ENCODE data around the gene FAM227B. TPM values are rescaled to one million over a fixed set of nuclear protein-coding genes. Genes with fewer than 3 reads are reported as not detected.

FAM227B gene
- total RNA-seq, 1 experiment from 2014 or later, result 2.3 TPM

DNA sequence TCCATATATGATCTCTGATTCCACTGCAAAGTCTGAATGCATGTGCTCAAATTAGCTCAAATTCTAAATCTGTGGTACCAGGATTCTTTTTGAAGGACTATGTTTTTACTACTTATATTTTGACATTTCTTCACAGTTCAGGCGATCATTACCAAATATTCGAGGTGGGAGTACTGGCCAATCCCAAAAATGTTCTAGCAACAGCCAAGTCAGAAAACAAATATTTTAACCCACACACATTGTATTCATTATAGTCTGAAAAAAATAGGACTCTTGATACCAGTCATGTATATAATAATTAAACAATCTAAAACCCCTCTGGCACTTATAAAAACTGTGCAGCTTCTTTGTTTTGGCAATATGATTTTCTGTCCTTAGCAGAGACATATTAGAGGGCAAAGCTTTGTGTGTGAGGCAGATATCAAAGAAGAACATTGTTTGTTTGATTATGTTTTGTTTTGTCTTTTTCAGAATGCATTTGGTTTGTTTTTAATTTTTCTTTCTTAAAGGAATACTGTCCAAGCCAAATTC lies 160.1 kb downstream of the FAM227B start:
- CTCF ChIA-PET, result interaction anchor here (1.0 kb wide), 1 partner anchor 685 kb away, joined by 4 read pairs; no protein-coding TSS in a partner anchor
- no peak overlapping the region for H3K4me3 ChIP-seq (ENCODE audit: low read depth, low read length)
- Mint-ChIP-seq H3K9me3 (ENCODE audit: unreplicated experiment) (no peaks in the 10 kb centered on the region), H3K27me3 (ENCODE audit: insufficient read depth, unreplicated experiment) (peaks cover 12% of the 10 kb centered on the region), H3K4me3 (ENCODE audit: unreplicated experiment) (no peak overlapping the region), H3K27ac (ENCODE audit: unreplicated experiment) (no peak overlapping the region), H3K4me1 (ENCODE audit: low read depth, unreplicated experiment) (no peaks in the 10 kb centered on the region), H3K36me3 (ENCODE audit: insufficient read depth, unreplicated experiment) (no peaks in the 10 kb centered on the region)
- no peak for DNase-seq
- H3K36me3 ChIP-seq (ENCODE audit: control insufficient read depth, insufficient read depth, low read length), result no peaks in the 10 kb centered on the region
- BruUV-seq (replicated peaks), result no TSS peak
- intact Hi-C loops (cut with micrococcal nuclease; ENCODE audit: unreplicated experiment), result no loop called here
- no peaks in the 10 kb centered on the region; the same call in 1 of the 2 replicates for H3K9me3 ChIP-seq
- no peak for TF ChIP-seq CTCF (IDR thresholded peaks at IDR 0.05; ENCODE audit: insufficient read depth in 1 of 2, low read depth in 1 of 2, low read length in 1 of 2, severe bottlenecking in 1 of 2, unreplicated experiment in 1 of 2)
- H3K4me1 ChIP-seq, result no peaks in the 10 kb centered on the region
- POLR2A ChIA-PET, result no interaction called here
- no peaks in the 10 kb centered on the region for H3K27me3 ChIP-seq (replicated peaks; ENCODE audit: control insufficient read depth, insufficient read depth, low read length)

DNA sequence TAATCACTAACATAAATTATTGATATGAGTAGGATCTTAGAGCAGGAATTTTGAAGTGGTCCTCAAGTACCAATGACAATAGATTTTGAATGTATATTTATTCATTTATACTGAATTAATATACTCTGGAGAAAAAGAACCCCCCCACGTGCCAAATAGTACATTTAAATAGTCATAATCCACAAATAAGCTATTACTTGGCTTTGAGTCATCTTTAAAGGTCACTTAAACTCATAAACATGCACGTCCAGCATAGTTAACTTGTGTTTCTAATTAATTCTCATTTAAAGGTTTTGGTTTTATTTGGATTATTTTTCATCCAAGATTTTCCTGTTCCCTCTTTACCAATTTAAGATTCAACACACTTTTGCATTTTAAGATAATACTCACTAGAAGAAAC lies 162.5 kb downstream of the FAM227B start:
- Histone ChIP-seq H3K9me3 (no peaks in the 10 kb centered on the region), H3K27me3 (replicated peaks; ENCODE audit: control insufficient read depth, insufficient read depth, low read length) (no peaks in the 10 kb centered on the region), H3K4me1 (no peaks in the 10 kb centered on the region), H3K36me3 (ENCODE audit: control insufficient read depth, insufficient read depth, low read length) (no peaks in the 10 kb centered on the region), H3K4me3 (ENCODE audit: low read depth, low read length) (no peak overlapping the region)
- no peaks in the 10 kb centered on the region for H3K36me3 Mint-ChIP-seq (ENCODE audit: insufficient read depth, unreplicated experiment)
- no peaks in the 10 kb centered on the region for H3K4me1 Mint-ChIP-seq (ENCODE audit: low read depth, unreplicated experiment)
- no peak overlapping the region for H3K27ac Mint-ChIP-seq (ENCODE audit: unreplicated experiment)
- intact Hi-C loops (cut with micrococcal nuclease; ENCODE audit: unreplicated experiment), result no loop called here
- POLR2A ChIA-PET, result no interaction called here
- peaks cover 15% of the 10 kb centered on the region for H3K27me3 Mint-ChIP-seq (ENCODE audit: insufficient read depth, unreplicated experiment)
- no peak overlapping the region for H3K4me3 Mint-ChIP-seq (ENCODE audit: unreplicated experiment)
- BruUV-seq (replicated peaks), result no TSS peak
- DNase-seq, result no peak
- H3K9me3 Mint-ChIP-seq (ENCODE audit: unreplicated experiment), result no peaks in the 10 kb centered on the region
- CTCF ChIA-PET, result no interaction called here
- no peak for TF ChIP-seq CTCF (IDR thresholded peaks at IDR 0.05; ENCODE audit: insufficient read depth in 1 of 2, low read depth in 1 of 2, low read length in 1 of 2, severe bottlenecking in 1 of 2, unreplicated experiment in 1 of 2)

DNA sequence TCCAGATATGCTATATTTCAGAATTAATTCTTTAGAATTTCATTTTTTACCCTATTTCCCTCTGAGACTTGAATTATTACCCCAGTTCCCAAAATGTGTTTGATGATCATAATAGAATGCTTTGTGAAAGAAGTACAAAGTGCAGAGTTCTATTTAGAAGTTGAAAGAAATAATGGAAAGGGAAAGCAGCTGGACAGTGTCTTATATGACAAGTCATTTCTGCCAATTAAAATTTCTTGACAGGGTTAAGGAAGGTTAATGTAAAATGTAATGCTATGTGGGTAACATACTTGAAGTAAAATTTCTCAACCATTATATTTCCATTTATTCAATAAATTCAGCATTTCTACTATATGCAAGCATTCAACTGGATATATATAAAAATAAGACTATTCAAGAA lies 164.5 kb downstream of the FAM227B start:
- Histone ChIP-seq H3K4me1 (no peaks in the 10 kb centered on the region), H3K36me3 (ENCODE audit: control insufficient read depth, insufficient read depth, low read length) (no peaks in the 10 kb centered on the region), H3K9me3 (no peaks in the 10 kb centered on the region), H3K27me3 (replicated peaks; ENCODE audit: control insufficient read depth, insufficient read depth, low read length) (no peaks in the 10 kb centered on the region), H3K4me3 (ENCODE audit: low read depth, low read length) (no peak overlapping the region)
- Mint-ChIP-seq H3K27me3 (ENCODE audit: insufficient read depth, unreplicated experiment) (peaks cover 15% of the 10 kb centered on the region), H3K9me3 (ENCODE audit: unreplicated experiment) (no peaks in the 10 kb centered on the region), H3K4me1 (ENCODE audit: low read depth, unreplicated experiment) (no peaks in the 10 kb centered on the region), H3K27ac (ENCODE audit: unreplicated experiment) (no peak overlapping the region), H3K36me3 (ENCODE audit: insufficient read depth, unreplicated experiment) (no peaks in the 10 kb centered on the region), H3K4me3 (ENCODE audit: unreplicated experiment) (no peak overlapping the region)
- DNase-seq, result no peak
- no peak for TF ChIP-seq CTCF (IDR thresholded peaks at IDR 0.05; ENCODE audit: insufficient read depth in 1 of 2, low read depth in 1 of 2, low read length in 1 of 2, severe bottlenecking in 1 of 2, unreplicated experiment in 1 of 2)
- intact Hi-C loops (cut with micrococcal nuclease; ENCODE audit: unreplicated experiment), result no loop called here
- ChIA-PET POLR2A (no interaction called here), CTCF (no interaction called here)
- BruUV-seq (replicated peaks), result no TSS peak

Measured in Caco-2 (cell line).